Spleen (tissue), 7 donors: ENCODE results near the gene IL18RAP.

Source experiments
- POLR2A ChIP-seq, 3 donors: fragments of 450-650 bp; IDR thresholded peaks; one replicate each; pipeline ENCODE4 v1.5.1; 2017; ENCODE audit warnings: antibody characterized with exemption in 3 of 3, mild to moderate bottlenecking in 1 of 3
- POLR2AphosphoS5 ChIP-seq, 3 donors: sonication (generic); formaldehyde crosslinking; IDR thresholded peaks; one replicate each; pipeline ENCODE4 v1.5.1; 2017; ENCODE audit warnings: antibody characterized with exemption in 3 of 3
- TF ChIP-seq, protein P1 (sequence below), 11 experiments: fragments of 200-600 bp in 7 of 11; fragments of 450-650 bp in 4 of 11; sonication (generic) in 4 of 11; IDR thresholded peaks in 8 of 11; conservative IDR thresholded peaks in 3 of 11; 1 replicate in 7 of 11; 2 replicates in 4 of 11; pipeline versions ENCODE4 v1.4.0 to v1.8.0; 2016 to 2021; ENCODE audit warnings: antibody characterized with exemption in 11 of 11, inconsistent platforms in 4 of 11, mild to moderate bottlenecking in 1 of 11
- donor health status: DM: no; HTN: no; CAD: no; lungs with moderate emphysema.
- donor health status: DM: no; HTN: no; CAD: no.
- donor health status: DM: no; HTN: no; CAD: no.

DNA sequence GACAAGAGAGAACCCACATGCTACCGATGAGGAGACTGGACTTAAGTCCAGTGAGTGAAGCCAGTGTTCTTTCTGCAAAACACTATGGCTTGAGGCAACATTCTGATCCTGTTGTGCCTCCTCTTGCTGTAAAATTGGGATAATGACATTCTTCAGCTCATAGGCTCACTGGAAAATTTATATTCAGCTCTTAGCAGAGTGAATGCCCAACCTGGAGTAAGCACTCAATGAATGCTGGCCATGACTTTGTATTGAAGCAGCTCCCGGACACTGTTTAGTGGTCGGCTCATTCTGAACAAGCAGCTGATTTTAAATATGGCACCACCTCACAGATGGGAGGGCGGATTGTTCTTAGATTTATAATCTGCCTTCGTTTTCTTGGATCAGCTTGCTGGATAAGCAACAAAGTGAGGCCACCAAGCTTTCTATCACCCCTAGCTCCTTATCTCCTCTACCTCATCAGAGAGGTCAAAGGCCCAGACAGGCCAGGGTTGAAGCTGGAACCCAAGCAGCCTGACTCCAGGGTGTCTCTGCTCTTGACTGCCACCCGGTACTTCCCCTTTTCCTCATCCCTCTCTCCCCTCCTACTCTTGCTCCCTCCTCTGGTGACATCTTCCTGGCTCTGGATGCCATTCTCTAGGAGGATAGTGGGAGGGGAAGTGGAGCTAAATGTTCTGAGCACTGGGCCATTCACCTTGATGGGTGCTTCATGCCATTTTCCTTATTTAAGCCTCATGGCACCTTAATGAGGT lies 61.5 kb downstream of the IL18RAP start:
- TF ChIP-seq, protein P1, sequence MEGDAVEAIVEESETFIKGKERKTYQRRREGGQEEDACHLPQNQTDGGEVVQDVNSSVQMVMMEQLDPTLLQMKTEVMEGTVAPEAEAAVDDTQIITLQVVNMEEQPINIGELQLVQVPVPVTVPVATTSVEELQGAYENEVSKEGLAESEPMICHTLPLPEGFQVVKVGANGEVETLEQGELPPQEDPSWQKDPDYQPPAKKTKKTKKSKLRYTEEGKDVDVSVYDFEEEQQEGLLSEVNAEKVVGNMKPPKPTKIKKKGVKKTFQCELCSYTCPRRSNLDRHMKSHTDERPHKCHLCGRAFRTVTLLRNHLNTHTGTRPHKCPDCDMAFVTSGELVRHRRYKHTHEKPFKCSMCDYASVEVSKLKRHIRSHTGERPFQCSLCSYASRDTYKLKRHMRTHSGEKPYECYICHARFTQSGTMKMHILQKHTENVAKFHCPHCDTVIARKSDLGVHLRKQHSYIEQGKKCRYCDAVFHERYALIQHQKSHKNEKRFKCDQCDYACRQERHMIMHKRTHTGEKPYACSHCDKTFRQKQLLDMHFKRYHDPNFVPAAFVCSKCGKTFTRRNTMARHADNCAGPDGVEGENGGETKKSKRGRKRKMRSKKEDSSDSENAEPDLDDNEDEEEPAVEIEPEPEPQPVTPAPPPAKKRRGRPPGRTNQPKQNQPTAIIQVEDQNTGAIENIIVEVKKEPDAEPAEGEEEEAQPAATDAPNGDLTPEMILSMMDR (IDR thresholded peaks at IDR 0.05 in 8 of 11, conservative IDR thresholded peaks at IDR 0.05 in 3 of 11), result no peak
- no peak for TF ChIP-seq POLR2A (IDR thresholded peaks at IDR 0.05)
- TF ChIP-seq POLR2AphosphoS5 (IDR thresholded peaks at IDR 0.05), result no peak
